Panc1 (cell line): ENCODE data around the gene TLCD3B. TPM values are rescaled to one million over a fixed set of nuclear protein-coding genes. Genes with fewer than 3 reads are reported as not detected.

ENCODE experiments used
- ATAC-seq: fragments of 200-7000 bp; cut with Tn5 transposase; 2 replicates; pipeline ENCODE4 v1.9.1; 2020; ENCODE audit warnings: mild to moderate bottlenecking, moderate library complexity
- BruUV-seq: library from RNA; stranded (reverse); fragments of 400-500 nt; replicated peaks from 2 replicates; lab custom pipeline; 2021; lab: Mats Ljungman, UMichigan
- CTCF ChIA-PET: fragments of 300-600 bp; sonication (Branson Sonifier 250); formaldehyde crosslinking; loops from one replicate; lab custom pipeline; 2022; ENCODE audit warnings: antibody characterized with exemption; lab: Charles Lee
- POLR2A ChIA-PET: fragments of 300-600 bp; sonication (Branson Sonifier 250); formaldehyde crosslinking; loops from one replicate; lab custom pipeline; 2022; ENCODE audit warnings: antibody characterized with exemption; lab: Charles Lee
- DNase-seq: peaks from one replicate; pipeline ENCODE4 v3.0.0-alpha.2; 2010; ENCODE audit warnings: low read depth, low spot score
- H3K27ac ChIP-seq: 2 replicates; pipeline ENCODE4 v1.5.1; 2011; ENCODE audit warnings: mild to moderate bottlenecking, low read length, inconsistent platforms
- H3K27me3 ChIP-seq: fragments of 200-500 bp; sonication (Bioruptor generic); 2 replicates; pipeline ENCODE4 v1.6.0; 2014; ENCODE audit warnings: low read length, inconsistent platforms; ENCODE audit not compliant: control insufficient read depth, insufficient read depth
- H3K36me3 ChIP-seq: fragments of 200-500 bp; sonication (Bioruptor generic); 2 replicates; pipeline ENCODE4 v1.5.1; 2014; ENCODE audit warnings: inconsistent platforms, mild to moderate bottlenecking, low read length, moderate library complexity; ENCODE audit not compliant: control insufficient read depth, insufficient read depth
- H3K4me1 ChIP-seq: 2 replicates; pipeline ENCODE4 v1.5.1; 2011; ENCODE audit warnings: inconsistent platforms, mild to moderate bottlenecking, low read length, moderate library complexity; ENCODE audit not compliant: control insufficient read depth, insufficient read depth
- H3K4me3 ChIP-seq, 2 experiments: 2 replicates each; pipeline ENCODE4 v1.5.1; 2011 to 2012; ENCODE audit warnings: low read depth in 2 of 2, low read length in 2 of 2, mild to moderate bottlenecking in 2 of 2, inconsistent platforms in 1 of 2, moderate library complexity in 1 of 2
- H3K9me3 ChIP-seq: fragments of 200-500 bp; sonication (Bioruptor generic); 2 replicates; pipeline ENCODE4 v1.5.1; 2014; ENCODE audit warnings: low read depth, mild to moderate bottlenecking, inconsistent platforms, low read length, moderate library complexity; ENCODE audit not compliant: control insufficient read depth, insufficient read depth
- CTCF ChIP-seq: fragments of 450-650 bp; IDR thresholded peaks from 2 replicates; pipeline ENCODE4 v1.5.1; 2017; ENCODE audit warnings: mild to moderate bottlenecking
- POLR2AphosphoS5 ChIP-seq: IDR thresholded peaks from 2 replicates; pipeline ENCODE4 v1.6.1; 2012; ENCODE audit warnings: mild to moderate bottlenecking, low read depth, low read length, moderate library complexity
- SIN3A ChIP-seq: IDR thresholded peaks from 2 replicates; pipeline ENCODE4 v1.6.1; 2012; ENCODE audit warnings: low read depth, mild to moderate bottlenecking, low read length, moderate library complexity, borderline replicate concordance; ENCODE audit not compliant: insufficient read depth
- TCF7L2 ChIP-seq: IDR thresholded peaks from 2 replicates; pipeline ENCODE4 v1.6.1; 2011; ENCODE audit warnings: mild to moderate bottlenecking, low read depth, low read length, inconsistent platforms
- in situ Hi-C: cut with HindIII; loops from 2 replicates; pipeline ENCODE4 v1.10.0; 2016; ENCODE audit warnings: low sequenced_read_pairs, low pct_unique_long_range_greater_than_20kb
- intact Hi-C: fragments of 100-400 bp; cut with micrococcal nuclease; formaldehyde crosslinking; loops from one replicate; pipeline ENCODE4 v1.10.0; 2022; ENCODE audit not compliant: unreplicated experiment
- total RNA-seq: library from RNA; stranded (reverse); gene quantifications from one replicate; pipeline ENCODE4 v1.2.1, GENCODE V29; 2021; ENCODE audit not compliant: unreplicated experiment
- TF ChIP-seq, protein P1 (sequence below), 2 experiments: IDR thresholded peaks; 2 replicates each; pipeline ENCODE4 v1.6.1; 2011 to 2012; ENCODE audit warnings: low read depth in 2 of 2, control low read depth in 1 of 2, low read length in 1 of 2, mild to moderate bottlenecking in 1 of 2, moderate library complexity in 1 of 2; ENCODE audit not compliant: insufficient read depth in 1 of 2

Gene TLCD3B
- total RNA-seq, 1 experiment from 2014 or later: 3.5 TPM

DNA sequence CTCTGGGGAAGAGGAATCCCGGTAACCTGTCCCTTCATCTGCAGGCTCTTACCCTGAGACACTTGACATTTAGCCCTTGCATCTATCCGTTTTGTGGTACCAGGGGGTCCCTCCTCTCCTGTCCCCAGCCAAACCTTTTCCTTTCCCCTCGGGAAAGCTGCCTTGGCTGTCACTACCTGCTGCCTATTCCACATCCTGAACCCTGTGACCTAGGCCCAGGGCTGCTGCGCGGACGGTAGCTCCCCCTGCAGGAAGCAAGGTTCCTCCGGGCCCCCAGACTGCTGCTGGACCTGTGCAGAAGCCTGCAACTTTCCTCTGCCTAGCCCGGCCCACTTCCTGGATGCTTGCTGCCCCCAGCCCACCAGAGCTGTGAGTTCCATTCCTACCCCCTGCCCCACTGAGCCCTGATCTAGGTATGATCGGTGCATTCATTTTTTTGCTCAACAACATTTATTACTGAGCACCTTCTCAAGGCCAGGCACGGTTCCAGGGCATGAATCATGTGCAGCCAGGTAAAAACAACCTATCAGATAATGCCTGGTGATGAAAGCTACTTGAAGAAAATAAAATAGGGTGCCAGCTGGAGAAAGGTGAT, 24.0 kb upstream of the TLCD3B start:
- TF ChIP-seq, protein P1, sequence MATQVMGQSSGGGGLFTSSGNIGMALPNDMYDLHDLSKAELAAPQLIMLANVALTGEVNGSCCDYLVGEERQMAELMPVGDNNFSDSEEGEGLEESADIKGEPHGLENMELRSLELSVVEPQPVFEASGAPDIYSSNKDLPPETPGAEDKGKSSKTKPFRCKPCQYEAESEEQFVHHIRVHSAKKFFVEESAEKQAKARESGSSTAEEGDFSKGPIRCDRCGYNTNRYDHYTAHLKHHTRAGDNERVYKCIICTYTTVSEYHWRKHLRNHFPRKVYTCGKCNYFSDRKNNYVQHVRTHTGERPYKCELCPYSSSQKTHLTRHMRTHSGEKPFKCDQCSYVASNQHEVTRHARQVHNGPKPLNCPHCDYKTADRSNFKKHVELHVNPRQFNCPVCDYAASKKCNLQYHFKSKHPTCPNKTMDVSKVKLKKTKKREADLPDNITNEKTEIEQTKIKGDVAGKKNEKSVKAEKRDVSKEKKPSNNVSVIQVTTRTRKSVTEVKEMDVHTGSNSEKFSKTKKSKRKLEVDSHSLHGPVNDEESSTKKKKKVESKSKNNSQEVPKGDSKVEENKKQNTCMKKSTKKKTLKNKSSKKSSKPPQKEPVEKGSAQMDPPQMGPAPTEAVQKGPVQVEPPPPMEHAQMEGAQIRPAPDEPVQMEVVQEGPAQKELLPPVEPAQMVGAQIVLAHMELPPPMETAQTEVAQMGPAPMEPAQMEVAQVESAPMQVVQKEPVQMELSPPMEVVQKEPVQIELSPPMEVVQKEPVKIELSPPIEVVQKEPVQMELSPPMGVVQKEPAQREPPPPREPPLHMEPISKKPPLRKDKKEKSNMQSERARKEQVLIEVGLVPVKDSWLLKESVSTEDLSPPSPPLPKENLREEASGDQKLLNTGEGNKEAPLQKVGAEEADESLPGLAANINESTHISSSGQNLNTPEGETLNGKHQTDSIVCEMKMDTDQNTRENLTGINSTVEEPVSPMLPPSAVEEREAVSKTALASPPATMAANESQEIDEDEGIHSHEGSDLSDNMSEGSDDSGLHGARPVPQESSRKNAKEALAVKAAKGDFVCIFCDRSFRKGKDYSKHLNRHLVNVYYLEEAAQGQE (IDR thresholded peaks at IDR 0.05; ENCODE audit: insufficient read depth in 1 of 2, low read depth in 2 of 2, low read length in 1 of 2): no peak
- TF ChIP-seq CTCF: peak; percentile 95
- no peak for TF ChIP-seq POLR2AphosphoS5
- no peak for TF ChIP-seq SIN3A
- TF ChIP-seq TCF7L2: no peak
- in situ Hi-C loops (no loop called here), intact Hi-C loops (no loop called here)
- ChIA-PET CTCF (interaction anchor here (0.7 to 1.3 kb wide), 2 partner anchors 9 to 12 kb away, joined by 3 to 4 read pairs; no protein-coding TSS in a partner anchor), POLR2A (interaction anchor here (0.6 to 1.0 kb wide), 2 partner anchors 10 to 475 kb away, joined by 3 to 4 read pairs; partner anchors contain the start of gene ALDOA)
- Histone ChIP-seq H3K27me3 (no peaks in the 10 kb centered on the region), H3K9me3 (no peaks in the 10 kb centered on the region), H3K4me3 (no peak overlapping the region; a peak in 1 of 4 replicates), H3K4me1 (peaks cover 19% of the 10 kb centered on the region), H3K27ac (no peak overlapping the region; the same call in 1 of the 2 replicates), H3K36me3 (no peaks in the 10 kb centered on the region; the same call in 1 of the 2 replicates)
- no TSS peak for BruUV-seq
- DNase-seq (no peak), ATAC-seq (peak; percentile 81)

GRCh38 chr16:30054451-30054850, 23.4 kb upstream of the TLCD3B start:
- peaks cover 19% of the 10 kb centered on the region for H3K4me1 ChIP-seq
- POLR2A ChIA-PET: interaction anchor here (1.0 kb wide), 1 partner anchor 11 kb away, joined by 3 read pairs; the partner anchor contains the start of gene ALDOA
- H3K36me3 ChIP-seq: no peaks in the 10 kb centered on the region; the same call in 1 of the 2 replicates
- no peaks in the 10 kb centered on the region for H3K9me3 ChIP-seq
- H3K27me3 ChIP-seq: no peaks in the 10 kb centered on the region
- no peak for DNase-seq
- TF ChIP-seq CTCF: no peak
- TF ChIP-seq POLR2AphosphoS5: no peak
- in situ Hi-C loops (no loop called here), intact Hi-C loops (no loop called here)
- ATAC-seq: 0 out of 2 replicates have a peak, but pooled peaks have one; percentile 2
- CTCF ChIA-PET: interaction anchor here (0.6 to 1.3 kb wide), 3 partner anchors 9 to 127 kb away, joined by 3 to 4 read pairs (median 4); no protein-coding TSS in a partner anchor
- H3K4me3 ChIP-seq: peak overlapping the region in 1 of 2 experiments; percentile 94; a peak in 2 of 4 replicates
- BruUV-seq: no TSS peak
- H3K27ac ChIP-seq: peak overlapping the region; percentile 52; the same call in 1 of the 2 replicates
